OCI-LY7 (cell line): ENCODE data around the gene ZNF445. TPM values are rescaled to one million over a fixed set of nuclear protein-coding genes. Genes with fewer than 3 reads are reported as not detected.
A peak's percentile ranks its signal among the peaks of the same experiment; 100 is the strongest.

Source experiments
- BruUV-seq: library from RNA; stranded (reverse); fragments of 400-500 nt; replicated peaks from 2 replicates; lab custom pipeline; 2021; lab: Mats Ljungman, UMichigan
- CTCF ChIA-PET: fragments of 300-600 bp; sonication (Branson Sonifier 250); formaldehyde crosslinking; loops from one replicate; lab custom pipeline; 2022; ENCODE audit warnings: antibody characterized with exemption; ENCODE audit not compliant: unreplicated experiment; lab: Charles Lee
- POLR2A ChIA-PET: fragments of 300-600 bp; sonication (Branson Sonifier 250); formaldehyde crosslinking; loops from one replicate; lab custom pipeline; 2022; ENCODE audit warnings: antibody characterized with exemption; lab: Charles Lee
- DNase-seq: peaks from one replicate; pipeline ENCODE4 v3.0.0-alpha.2; 2015; ENCODE audit warnings: low spot score
- H2AFZ ChIP-seq: fragments of 200-600 bp; sonication (generic), shearing (Covaris generic); 2 replicates; pipeline ENCODE4 v1.6.1; 2014; ENCODE audit warnings: mild to moderate bottlenecking, antibody characterized with exemption, low read length, moderate library complexity
- H3K27ac ChIP-seq: fragments of 200-600 bp; sonication (generic); 2 replicates; pipeline ENCODE4 v1.5.1; 2014; ENCODE audit warnings: mixed run types, low read depth, mild to moderate bottlenecking, moderate library complexity, low read length, inconsistent platforms; ENCODE audit not compliant: poor library complexity, severe bottlenecking
- H3K36me3 ChIP-seq: fragments of 200-600 bp; sonication (generic); 2 replicates; pipeline ENCODE4 v1.6.1; 2014; ENCODE audit warnings: mild to moderate bottlenecking, antibody characterized with exemption, low read length, moderate library complexity, mixed read lengths; ENCODE audit not compliant: insufficient read depth
- H3K4me1 ChIP-seq: fragments of 200-600 bp; sonication (generic); 2 replicates; pipeline ENCODE4 v1.5.1; 2014; ENCODE audit warnings: mild to moderate bottlenecking, low read length; ENCODE audit not compliant: insufficient read depth, poor library complexity, severe bottlenecking
- H3K4me2 ChIP-seq: fragments of 200-600 bp; sonication (generic); 2 replicates; pipeline ENCODE4 v1.6.1; 2014; ENCODE audit warnings: mild to moderate bottlenecking, low read length
- H3K4me3 ChIP-seq: fragments of 200-600 bp; sonication (generic); 2 replicates; pipeline ENCODE4 v1.5.1; 2014; ENCODE audit warnings: mild to moderate bottlenecking, low read depth, low read length; ENCODE audit not compliant: poor library complexity, severe bottlenecking
- H3K79me2 ChIP-seq: fragments of 200-600 bp; sonication (generic); 2 replicates; pipeline ENCODE4 v1.6.1; 2016; ENCODE audit warnings: low read depth, mild to moderate bottlenecking, low read length, moderate library complexity, mixed read lengths; ENCODE audit not compliant: insufficient read depth
- H3K9me2 ChIP-seq: fragments of 200-600 bp; sonication (generic); 2 replicates; pipeline ENCODE4 v1.6.1; 2016; ENCODE audit warnings: mild to moderate bottlenecking, low read length, mixed read lengths; ENCODE audit not compliant: insufficient read depth
- H3K9me3 ChIP-seq: fragments of 200-600 bp; sonication (generic); 2 replicates; pipeline ENCODE4 v1.6.1; 2014; ENCODE audit warnings: mild to moderate bottlenecking, mixed run types, low read length, mixed read lengths
- H4K20me1 ChIP-seq: fragments of 200-600 bp; sonication (generic); 2 replicates; pipeline ENCODE4 v1.6.1; 2014; ENCODE audit warnings: mild to moderate bottlenecking, antibody characterized with exemption, low read length, moderate library complexity, mixed read lengths; ENCODE audit not compliant: insufficient read depth
- EZH2phosphoT487 ChIP-seq: fragments of 200-600 bp; sonication (generic); IDR thresholded peaks from 2 replicates; pipeline ENCODE4 v1.6.1; 2018; ENCODE audit warnings: low read depth, borderline replicate concordance, mild to moderate bottlenecking, mixed run types, antibody characterized with exemption, low read length, moderate library complexity, mixed read lengths
- intact Hi-C: fragments of 100-400 bp; cut with micrococcal nuclease; formaldehyde crosslinking; loops from one replicate; pipeline ENCODE4 v1.10.0; 2022; ENCODE audit not compliant: unreplicated experiment
- total RNA-seq, 2 experiments: library from RNA; depleted of rRNA in 1 of 2; stranded (reverse); fragments of >200 nt in 1 of 2; shearing (Covaris generic) in 1 of 2; gene quantifications; 2 replicates each; pipeline ENCODE4 v1.2.3, GENCODE V29; 2014 to 2022
- TF ChIP-seq, protein P1 (sequence below): fragments of 200-600 bp; sonication (generic); conservative IDR thresholded peaks from 2 replicates; pipeline ENCODE4 v1.5.1; 2014; ENCODE audit warnings: mild to moderate bottlenecking, antibody characterized with exemption, low read length, moderate library complexity, mixed read lengths

The ZNF445 gene
- total RNA-seq, 2 experiments from 2014 or later, result 3.4 to 11.7 TPM

DNA sequence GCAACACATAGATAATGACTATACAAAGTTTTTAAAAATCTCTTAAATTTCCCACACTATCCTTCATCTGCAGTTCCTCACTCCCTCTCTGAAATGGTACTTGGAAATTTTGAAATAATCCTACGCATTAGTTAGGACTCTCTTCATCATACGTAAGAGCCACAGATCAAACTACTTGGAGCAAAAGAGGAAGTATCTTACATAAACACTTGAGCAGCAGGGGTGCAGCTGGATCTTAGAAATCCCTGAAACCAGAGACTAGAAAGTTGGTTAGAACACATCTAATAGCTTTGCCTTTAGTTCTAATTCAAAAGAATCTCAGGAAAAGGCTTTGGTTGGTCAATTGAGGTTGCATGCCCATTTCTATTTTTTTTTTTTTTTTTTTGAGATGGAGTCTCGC lies 38.8 kb upstream of the ZNF445 start:
- Histone ChIP-seq H3K4me1 (no peaks in the 10 kb centered on the region), H3K4me2 (no peak overlapping the region), H3K4me3 (no peak overlapping the region), H3K9me3 (no peaks in the 10 kb centered on the region), H3K36me3 (no peaks in the 10 kb centered on the region), H3K27ac (no peak overlapping the region), H3K9me2 (no peaks in the 10 kb centered on the region), H3K79me2 (no peaks in the 10 kb centered on the region), H2AFZ (no peak overlapping the region), H4K20me1 (no peaks in the 10 kb centered on the region)
- intact Hi-C loops, result loop anchor here (10.0 kb wide), 1 partner anchor 181 kb away; the partner anchor contains the start of gene TCAIM
- no peak for TF ChIP-seq EZH2phosphoT487
- TF ChIP-seq, protein P1, sequence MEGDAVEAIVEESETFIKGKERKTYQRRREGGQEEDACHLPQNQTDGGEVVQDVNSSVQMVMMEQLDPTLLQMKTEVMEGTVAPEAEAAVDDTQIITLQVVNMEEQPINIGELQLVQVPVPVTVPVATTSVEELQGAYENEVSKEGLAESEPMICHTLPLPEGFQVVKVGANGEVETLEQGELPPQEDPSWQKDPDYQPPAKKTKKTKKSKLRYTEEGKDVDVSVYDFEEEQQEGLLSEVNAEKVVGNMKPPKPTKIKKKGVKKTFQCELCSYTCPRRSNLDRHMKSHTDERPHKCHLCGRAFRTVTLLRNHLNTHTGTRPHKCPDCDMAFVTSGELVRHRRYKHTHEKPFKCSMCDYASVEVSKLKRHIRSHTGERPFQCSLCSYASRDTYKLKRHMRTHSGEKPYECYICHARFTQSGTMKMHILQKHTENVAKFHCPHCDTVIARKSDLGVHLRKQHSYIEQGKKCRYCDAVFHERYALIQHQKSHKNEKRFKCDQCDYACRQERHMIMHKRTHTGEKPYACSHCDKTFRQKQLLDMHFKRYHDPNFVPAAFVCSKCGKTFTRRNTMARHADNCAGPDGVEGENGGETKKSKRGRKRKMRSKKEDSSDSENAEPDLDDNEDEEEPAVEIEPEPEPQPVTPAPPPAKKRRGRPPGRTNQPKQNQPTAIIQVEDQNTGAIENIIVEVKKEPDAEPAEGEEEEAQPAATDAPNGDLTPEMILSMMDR, result no peak
- BruUV-seq, result no TSS peak
- POLR2A ChIA-PET, result interaction anchor here (0.6 kb wide), 1 partner anchor 80 kb away, joined by 4 read pairs; no protein-coding TSS in a partner anchor
- CTCF ChIA-PET, result no interaction called here
- DNase-seq, result peak; percentile 13

DNA sequence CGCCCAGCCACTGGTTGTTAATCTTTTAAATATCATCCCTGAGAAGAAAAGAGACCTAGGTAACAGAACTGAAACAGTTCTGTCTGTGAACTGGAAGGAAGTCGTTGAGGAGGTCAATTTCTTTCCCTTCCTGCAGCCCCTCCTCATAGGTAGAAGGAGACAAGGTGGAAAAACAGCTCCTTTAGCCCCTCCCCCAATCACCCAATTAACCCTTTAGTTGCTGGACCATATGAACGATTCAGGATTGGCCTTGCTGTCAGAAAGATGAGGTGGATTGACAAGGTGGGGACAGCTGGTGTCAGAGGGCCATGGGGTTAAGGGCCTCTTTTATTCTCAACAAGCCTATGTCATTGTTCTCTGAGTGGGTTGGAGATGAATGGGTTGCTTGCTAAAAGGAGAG lies 36.0 kb upstream of the ZNF445 start:
- no peak overlapping the region for H2AFZ ChIP-seq
- intact Hi-C loops, result loop anchor here (10.0 kb wide), 1 partner anchor 179 kb away; the partner anchor contains the start of gene TCAIM
- H3K9me3 ChIP-seq, result no peaks in the 10 kb centered on the region
- H3K36me3 ChIP-seq, result no peaks in the 10 kb centered on the region
- no peaks in the 10 kb centered on the region for H3K9me2 ChIP-seq
- peaks cover 11% of the 10 kb centered on the region; the same call in 1 of the 2 replicates for H3K79me2 ChIP-seq
- H4K20me1 ChIP-seq, result no peaks in the 10 kb centered on the region
- no peak for TF ChIP-seq EZH2phosphoT487
- TF ChIP-seq, protein P1, result no peak
- DNase-seq, result no peak
- no peak overlapping the region for H3K27ac ChIP-seq
- H3K4me3 ChIP-seq, result no peak overlapping the region
- no TSS peak for BruUV-seq
- ChIA-PET CTCF (no interaction called here), POLR2A (interaction anchor here (0.6 kb wide), 1 partner anchor 10 kb away, joined by 4 read pairs; no protein-coding TSS in a partner anchor)
- H3K4me1 ChIP-seq, result peaks cover 6% of the 10 kb centered on the region
- H3K4me2 ChIP-seq, result no peak overlapping the region

DNA sequence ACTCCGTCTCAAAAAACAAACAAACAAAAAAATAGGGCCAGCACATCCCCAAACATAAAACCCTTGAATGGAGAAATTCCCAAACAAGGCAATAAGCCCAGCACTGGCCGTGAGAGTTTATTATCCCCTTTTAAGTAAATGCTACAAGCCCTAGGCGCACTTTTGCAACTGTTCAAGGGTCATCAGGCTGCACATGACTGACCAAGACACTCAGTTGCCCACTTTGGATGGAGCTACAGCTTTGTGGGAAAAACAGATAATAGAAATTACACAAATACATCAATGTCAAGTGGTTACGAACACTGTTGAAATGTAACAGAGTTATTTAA lies 33.7 kb upstream of the ZNF445 start:
- H4K20me1 ChIP-seq, result no peaks in the 10 kb centered on the region
- no TSS peak for BruUV-seq
- POLR2A ChIA-PET, result interaction anchor here (0.5 to 0.8 kb wide), 2 partner anchors 11 to 16 kb away, joined by 3 read pairs; no protein-coding TSS in a partner anchor

More for the DNA sequence above, 33.7 kb upstream of the ZNF445 start:
- CTCF ChIA-PET, result interaction anchor here (0.5 to 0.6 kb wide), 2 partner anchors 173 to 509 kb away, joined by 3 read pairs; no protein-coding TSS in a partner anchor
- Histone ChIP-seq H3K9me3 (no peaks in the 10 kb centered on the region), H3K9me2 (no peaks in the 10 kb centered on the region), H3K4me3 (peak overlapping the region; percentile 82), H3K4me1 (peaks cover 6% of the 10 kb centered on the region), H3K36me3 (no peaks in the 10 kb centered on the region; the same call in 1 of the 2 replicates), H3K4me2 (peak overlapping the region; percentile 72), H2AFZ (peak overlapping the region; percentile 67; the same call in 1 of the 2 replicates), H3K27ac (no peak overlapping the region), H3K79me2 (peaks cover 11% of the 10 kb centered on the region; the same call in 1 of the 2 replicates)
- DNase-seq, result no peak
- intact Hi-C loops, result loop anchor here (2.0 to 10.0 kb wide), 2 partner anchors 34 to 176 kb away; partner anchors contain the start of genes TCAIM and ZNF445
- TF ChIP-seq EZH2phosphoT487, result no peak
